Activated T-helper 17 cell treated with anti-CD3 and anti-CD28 coated beads, Interleukin-2, amount 50 U/mL, for 72 hours (primary cell): Measurements from ENCODE around the gene ENPP4. TPM values are rescaled to one million over a fixed set of nuclear protein-coding genes. Genes with fewer than 3 reads are reported as not detected.
A peak's percentile ranks its signal among the peaks of the same experiment; 100 is the strongest.
"Not testable (repeated sequence)": the region's sequence is repeated elsewhere in the genome, so short reads cannot be mapped to it uniquely, and the experiment has no call there.

Experiments
- ATAC-seq: fragments of 150-1000 bp; cut with Tn5 transposase; replicated peaks from 2 replicates; pipeline ENCODE4 v1.10.0; 2021; ENCODE audit warnings: mild to moderate bottlenecking, moderate library complexity
- H3K27ac Mint-ChIP-seq: one replicate; pipeline ENCODE4 v1.8.0; 2022; ENCODE audit warnings: mixed read lengths
- H3K27me3 Mint-ChIP-seq: one replicate; pipeline ENCODE4 v1.8.0; 2022; ENCODE audit warnings: mixed read lengths
- H3K36me3 Mint-ChIP-seq: one replicate; pipeline ENCODE4 v1.8.0; 2022; ENCODE audit warnings: low read depth, mild to moderate bottlenecking, mixed read lengths
- H3K4me1 Mint-ChIP-seq: one replicate; pipeline ENCODE4 v1.8.0; 2022; ENCODE audit warnings: mixed read lengths
- H3K4me3 Mint-ChIP-seq: one replicate; pipeline ENCODE4 v1.8.0; 2022; ENCODE audit warnings: mild to moderate bottlenecking, mixed read lengths
- H3K9me3 Mint-ChIP-seq: one replicate; pipeline ENCODE4 v1.8.0; 2022; ENCODE audit warnings: mixed read lengths
- total RNA-seq, 2 donors: library from RNA; stranded (reverse); gene quantifications; one replicate each; pipeline ENCODE4 v1.2.3, GENCODE V29; 2022

ENPP4 gene, protein sequence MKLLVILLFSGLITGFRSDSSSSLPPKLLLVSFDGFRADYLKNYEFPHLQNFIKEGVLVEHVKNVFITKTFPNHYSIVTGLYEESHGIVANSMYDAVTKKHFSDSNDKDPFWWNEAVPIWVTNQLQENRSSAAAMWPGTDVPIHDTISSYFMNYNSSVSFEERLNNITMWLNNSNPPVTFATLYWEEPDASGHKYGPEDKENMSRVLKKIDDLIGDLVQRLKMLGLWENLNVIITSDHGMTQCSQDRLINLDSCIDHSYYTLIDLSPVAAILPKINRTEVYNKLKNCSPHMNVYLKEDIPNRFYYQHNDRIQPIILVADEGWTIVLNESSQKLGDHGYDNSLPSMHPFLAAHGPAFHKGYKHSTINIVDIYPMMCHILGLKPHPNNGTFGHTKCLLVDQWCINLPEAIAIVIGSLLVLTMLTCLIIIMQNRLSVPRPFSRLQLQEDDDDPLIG
- total RNA-seq, result 1 to 10 TPM; 7.4 to 9.1 TPM

- peak; percentile 100 for ATAC-seq
- H3K27ac Mint-ChIP-seq, result peak within 1 kb of the TSS; percentile 96
- no peaks in the 10 kb centered on the region for H3K36me3 Mint-ChIP-seq
- peaks cover 15% of the 10 kb centered on the region for H3K4me1 Mint-ChIP-seq
- H3K4me3 Mint-ChIP-seq, result peak within 1 kb of the TSS; percentile 90
- no peaks in the 10 kb centered on the region for H3K27me3 Mint-ChIP-seq
- H3K9me3 Mint-ChIP-seq, result no peaks in the 10 kb centered on the region
These were observed at the start of gene ENPP4 for GRCh38 chr6:46129629-46130511. ENPP4 (plus strand) TSS chr6:46129989; CDS start chr6:46139584, 9,595 bp downstream.

- no peak overlapping the region for H3K27ac Mint-ChIP-seq
- ATAC-seq, result no peak
- no peaks in the 10 kb centered on the region for H3K4me1 Mint-ChIP-seq
- H3K27me3 Mint-ChIP-seq, result no peaks in the 10 kb centered on the region
- H3K4me3 Mint-ChIP-seq, result no peak overlapping the region
- H3K36me3 Mint-ChIP-seq, result no peaks in the 10 kb centered on the region
- no peaks in the 10 kb centered on the region for H3K9me3 Mint-ChIP-seq
These were observed 49.7 kb upstream of the ENPP4 start for GRCh38 chr6:46080111-46080510.

- H3K27me3 Mint-ChIP-seq, result peaks cover 20% of the 10 kb centered on the region
- H3K36me3 Mint-ChIP-seq, H3K4me3 Mint-ChIP-seq, H3K4me1 Mint-ChIP-seq, H3K9me3 Mint-ChIP-seq, H3K27ac Mint-ChIP-seq, ATAC-seq: not testable (repeated sequence)
These were observed 44.1 kb upstream of the ENPP4 start for GRCh38 chr6:46085688-46086087.

DNA sequence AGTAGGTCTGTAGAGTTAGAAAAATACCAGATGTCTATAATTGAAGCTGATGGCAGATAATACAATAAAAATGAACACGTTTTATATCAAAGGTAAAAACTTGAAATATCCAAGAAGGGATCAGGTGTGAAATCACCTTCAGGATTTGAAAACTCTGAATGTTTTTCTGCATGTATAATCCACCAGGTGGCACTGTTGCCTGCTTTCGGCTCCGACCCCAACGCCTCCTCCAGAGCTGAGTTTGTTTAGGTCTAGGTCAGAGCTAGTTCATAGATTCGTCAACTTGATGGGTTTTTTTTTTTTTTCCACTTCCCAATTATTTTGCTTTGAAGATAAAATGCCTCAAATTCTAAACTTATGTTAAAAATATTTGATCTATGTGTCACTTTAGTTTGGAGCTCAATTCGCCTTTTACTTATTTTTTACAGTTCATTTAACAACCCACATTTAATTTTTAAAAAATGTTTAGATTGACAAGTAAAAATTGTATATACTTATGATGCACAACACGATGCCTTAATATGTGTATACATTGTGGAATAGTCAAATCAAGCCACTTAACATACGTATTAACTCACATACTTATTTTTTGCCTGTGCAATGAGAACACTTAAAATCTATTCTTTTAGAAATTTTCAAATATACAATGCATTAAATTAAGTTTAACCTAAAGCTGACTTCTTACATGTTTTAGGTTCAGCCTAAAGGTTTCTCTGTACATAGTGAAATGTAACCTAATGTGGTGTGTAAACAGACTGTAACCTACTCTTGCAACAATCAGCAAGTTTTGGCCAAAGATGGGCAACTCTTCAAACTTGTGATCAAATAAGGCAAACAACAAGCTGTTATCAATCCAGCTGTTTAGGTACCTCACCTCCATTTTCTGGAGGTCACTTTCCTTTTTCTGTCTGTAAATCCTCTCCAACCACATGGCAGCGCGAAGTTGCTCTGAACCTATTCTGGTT is 39.4 kb upstream of the ENPP4 start:
- Mint-ChIP-seq H3K4me1 (no peaks in the 10 kb centered on the region), H3K27me3 (peaks cover 40% of the 10 kb centered on the region), H3K36me3 (no peaks in the 10 kb centered on the region), H3K9me3 (peaks cover 3% of the 10 kb centered on the region), H3K4me3 (no peak overlapping the region), H3K27ac (no peak overlapping the region)
- ATAC-seq, result peak; percentile 49

DNA sequence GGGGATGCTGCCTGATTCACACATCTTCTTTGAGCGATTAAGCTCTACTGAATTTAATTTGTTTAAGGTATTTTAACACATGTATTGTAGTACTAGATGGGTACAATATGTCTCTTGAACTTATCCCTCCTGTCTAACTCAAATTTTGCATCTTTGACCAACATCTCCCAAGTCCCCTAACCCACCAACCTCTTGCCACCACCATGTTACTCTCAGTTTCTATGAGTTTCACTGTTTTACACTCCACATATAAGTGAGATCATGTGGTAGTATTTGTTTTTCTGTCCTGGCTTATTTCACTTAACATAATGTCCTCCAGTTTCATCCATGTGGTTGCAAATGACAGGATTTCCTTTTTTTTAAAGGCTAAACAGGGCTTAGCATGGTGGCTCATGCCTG is 38.7 kb upstream of the ENPP4 start:
- H3K36me3 Mint-ChIP-seq, result no peaks in the 10 kb centered on the region
- ATAC-seq, result no peak
- H3K27ac Mint-ChIP-seq, result no peak overlapping the region
- peaks cover 3% of the 10 kb centered on the region for H3K9me3 Mint-ChIP-seq
- H3K27me3 Mint-ChIP-seq, result peaks cover 39% of the 10 kb centered on the region
- H3K4me1 Mint-ChIP-seq, result no peaks in the 10 kb centered on the region
- no peak overlapping the region for H3K4me3 Mint-ChIP-seq

DNA sequence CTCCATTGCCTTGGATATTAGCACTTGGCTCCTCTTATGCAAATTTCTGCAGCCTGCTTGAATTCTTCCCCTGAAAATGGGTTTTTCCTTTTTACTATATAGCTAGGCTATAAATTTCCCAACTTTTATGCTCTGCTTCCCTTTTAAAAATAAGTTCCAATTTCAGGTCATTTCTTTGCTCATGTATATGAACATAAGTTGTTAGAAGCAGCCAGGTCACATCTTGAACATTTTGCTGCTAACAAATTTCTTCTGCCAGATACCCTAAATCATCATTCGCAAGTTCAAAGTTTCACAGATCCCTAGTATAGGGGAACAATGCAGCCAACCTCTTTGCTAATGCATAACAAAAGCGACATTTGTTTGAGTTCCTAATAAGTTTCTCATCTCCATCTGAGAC is 34.5 kb upstream of the ENPP4 start:
- Mint-ChIP-seq H3K4me1 (no peaks in the 10 kb centered on the region), H3K27ac (no peak overlapping the region), H3K36me3 (no peaks in the 10 kb centered on the region)

GRCh38 chr6:46097366-46097765 is 32.4 kb upstream of the ENPP4 start:
- Mint-ChIP-seq H3K27ac (no peak overlapping the region), H3K4me1 (no peaks in the 10 kb centered on the region), H3K4me3 (no peak overlapping the region), H3K36me3 (no peaks in the 10 kb centered on the region), H3K27me3 (peaks cover 15% of the 10 kb centered on the region), H3K9me3 (peaks cover 3% of the 10 kb centered on the region)
- no peak for ATAC-seq

More for the DNA sequence above, 34.5 kb upstream of the ENPP4 start:
- Mint-ChIP-seq H3K4me3 (no peak overlapping the region), H3K9me3 (peaks cover 3% of the 10 kb centered on the region), H3K27me3 (peaks cover 20% of the 10 kb centered on the region)
- no peak for ATAC-seq

GRCh38 chr6:46098678-46099077 is 31.1 kb upstream of the ENPP4 start:
- Mint-ChIP-seq H3K27ac (no peak overlapping the region), H3K36me3 (no peaks in the 10 kb centered on the region), H3K9me3 (peaks cover 3% of the 10 kb centered on the region), H3K4me1 (no peaks in the 10 kb centered on the region), H3K27me3 (peaks cover 1% of the 10 kb centered on the region), H3K4me3 (no peak overlapping the region)
- no peak for ATAC-seq

- no peak overlapping the region for H3K4me3 Mint-ChIP-seq
These were observed 29.8 kb upstream of the ENPP4 start for GRCh38 chr6:46099952-46100351.

DNA sequence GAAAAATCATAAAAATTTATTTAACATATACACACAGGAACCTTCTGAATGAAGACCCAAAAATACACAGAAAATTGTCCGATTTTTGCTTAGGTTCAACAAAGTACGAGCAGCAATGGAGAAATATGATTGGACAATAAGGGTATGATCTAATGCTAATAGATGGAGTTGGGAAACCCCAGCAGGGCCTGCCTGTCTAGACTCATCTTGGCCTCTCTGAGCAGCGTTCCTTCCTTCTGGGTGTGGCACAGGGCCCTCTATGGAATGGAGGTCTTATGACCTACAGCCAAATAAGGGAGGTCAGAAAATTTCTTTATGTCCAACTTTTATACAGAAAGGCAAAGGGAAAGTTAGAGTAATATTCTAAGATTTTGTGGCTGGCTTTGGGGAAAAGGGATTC is 27.7 kb upstream of the ENPP4 start:
- H3K27ac Mint-ChIP-seq, result no peak overlapping the region
- H3K4me1 Mint-ChIP-seq, result no peaks in the 10 kb centered on the region
- H3K36me3 Mint-ChIP-seq, result no peaks in the 10 kb centered on the region
- no peak for ATAC-seq
- H3K4me3 Mint-ChIP-seq, result no peak overlapping the region
- H3K27me3 Mint-ChIP-seq, result no peaks in the 10 kb centered on the region
- no peaks in the 10 kb centered on the region for H3K9me3 Mint-ChIP-seq

More at GRCh38 chr6:46099952-46100351, 29.8 kb upstream of the ENPP4 start:
- no peaks in the 10 kb centered on the region for H3K36me3 Mint-ChIP-seq
- no peaks in the 10 kb centered on the region for H3K4me1 Mint-ChIP-seq
- H3K27me3 Mint-ChIP-seq, result no peaks in the 10 kb centered on the region
- H3K27ac Mint-ChIP-seq, result no peak overlapping the region
- no peak for ATAC-seq
- peaks cover 3% of the 10 kb centered on the region for H3K9me3 Mint-ChIP-seq

- Mint-ChIP-seq H3K4me3 (no peak overlapping the region), H3K9me3 (no peaks in the 10 kb centered on the region), H3K4me1 (no peaks in the 10 kb centered on the region), H3K27ac (no peak overlapping the region), H3K27me3 (no peaks in the 10 kb centered on the region), H3K36me3 (no peaks in the 10 kb centered on the region)
- no peak for ATAC-seq
These were observed 26.2 kb upstream of the ENPP4 start for GRCh38 chr6:46103441-46104115.

GRCh38 chr6:46104209-46104608 is 25.6 kb upstream of the ENPP4 start:
- Mint-ChIP-seq H3K9me3 (no peaks in the 10 kb centered on the region), H3K36me3 (no peaks in the 10 kb centered on the region), H3K4me1 (no peaks in the 10 kb centered on the region), H3K27ac (peak overlapping the region; percentile 9), H3K4me3 (no peak overlapping the region), H3K27me3 (no peaks in the 10 kb centered on the region)
- ATAC-seq, result no peak

DNA sequence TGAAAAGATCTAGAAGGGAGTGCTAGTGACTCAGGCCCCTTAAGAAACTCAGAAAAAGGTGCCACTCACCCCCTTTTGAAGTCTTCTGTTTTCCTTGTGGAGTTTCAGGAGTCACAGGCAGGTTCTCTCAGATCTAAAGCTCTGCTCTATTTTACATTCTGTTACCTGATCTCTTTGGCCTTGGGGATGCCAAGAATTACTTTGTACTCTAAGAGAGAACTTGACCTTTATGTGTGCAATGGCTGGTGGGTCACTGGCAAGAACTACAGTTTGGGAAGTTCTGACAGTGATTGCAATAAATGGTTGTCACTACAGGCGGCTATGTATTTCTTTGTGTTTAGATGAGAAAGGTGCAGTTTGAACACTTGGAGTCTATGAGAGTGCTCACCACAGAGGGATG is 24.2 kb upstream of the ENPP4 start:
- H3K27ac Mint-ChIP-seq, result no peak overlapping the region
- no peaks in the 10 kb centered on the region for H3K9me3 Mint-ChIP-seq
- H3K4me1 Mint-ChIP-seq, result no peaks in the 10 kb centered on the region
- H3K36me3 Mint-ChIP-seq, result no peaks in the 10 kb centered on the region
- ATAC-seq, result no peak
- H3K27me3 Mint-ChIP-seq, result no peaks in the 10 kb centered on the region
- H3K4me3 Mint-ChIP-seq, result no peak overlapping the region
